ENCODE data around the gene SYNE1. TPM values are rescaled to one million over a fixed set of nuclear protein-coding genes. Genes with fewer than 3 reads are reported as not detected.
A peak's percentile ranks its signal among the peaks of the same experiment; 100 is the strongest.

SYNE1 gene
- total and polyA plus RNA-seq, 8 donors: 79.1 to 201 (median 104) TPM

- Histone ChIP-seq H3K4me3 (no peak overlapping the region), H3K36me3 (peaks cover 0 to 99% of the 10 kb centered on the region in 2 donors), H3K9me3 (no peaks in the 10 kb centered on the region), H3K27me3 (no peaks in the 10 kb centered on the region), H3K4me1 (no peaks in the 10 kb centered on the region), H3K27ac (no peak overlapping the region)
- ATAC-seq: no peak
- intact Hi-C loops (cut with DNase I): no loop called here
- DNase-seq: no peak
- TF ChIP-seq CTCF (IDR thresholded peaks at IDR 0.05): no peak
Measured at GRCh38 chr6:152259234-152259633, 377.9 kb downstream of the SYNE1 start.

GRCh38 chr6:152257581-152257980, 379.6 kb downstream of the SYNE1 start:
- no peak for TF ChIP-seq CTCF (IDR thresholded peaks at IDR 0.05)
- Histone ChIP-seq H3K4me1 (no peaks in the 10 kb centered on the region), H3K36me3 (peaks cover 0 to 86% of the 10 kb centered on the region in 2 donors), H3K4me3 (no peak overlapping the region), H3K27ac (no peak overlapping the region), H3K27me3 (no peaks in the 10 kb centered on the region), H3K9me3 (no peaks in the 10 kb centered on the region)
- DNase-seq (no peak), ATAC-seq (no peak)
- intact Hi-C loops (cut with DNase I): no loop called here

GRCh38 chr6:152250127-152250526, 387.0 kb downstream of the SYNE1 start:
- Histone ChIP-seq H3K27ac (no peak overlapping the region), H3K36me3 (peaks cover 0 to 66% of the 10 kb centered on the region in 2 donors)

GRCh38 chr6:152248980-152249379, 388.2 kb downstream of the SYNE1 start:
- Histone ChIP-seq H3K4me3 (no peak overlapping the region), H3K27me3 (no peaks in the 10 kb centered on the region), H3K27ac (no peak overlapping the region), H3K36me3 (peaks cover 0 to 66% of the 10 kb centered on the region in 2 donors), H3K9me3 (no peaks in the 10 kb centered on the region), H3K4me1 (no peaks in the 10 kb centered on the region)
- TF ChIP-seq CTCF (IDR thresholded peaks at IDR 0.05): no peak
- no peak for ATAC-seq
- intact Hi-C loops (cut with DNase I): no loop called here
- no peak for DNase-seq

More at GRCh38 chr6:152250127-152250526, 387.0 kb downstream of the SYNE1 start:
- DNase-seq (no peak), ATAC-seq (no peak)
- Histone ChIP-seq H3K4me3 (no peak overlapping the region), H3K27me3 (no peaks in the 10 kb centered on the region), H3K9me3 (no peaks in the 10 kb centered on the region), H3K4me1 (no peaks in the 10 kb centered on the region)
- no peak for TF ChIP-seq CTCF (IDR thresholded peaks at IDR 0.05)
- intact Hi-C loops (cut with DNase I): no loop called here

- no peak for DNase-seq
- no peak for TF ChIP-seq CTCF (IDR thresholded peaks at IDR 0.05)
- H3K27ac ChIP-seq: peak overlapping the region in 1 of 2 donors; percentile 63
Measured at GRCh38 chr6:152246554-152247337, 390.4 kb downstream of the SYNE1 start.

More at GRCh38 chr6:152246554-152247337, 390.4 kb downstream of the SYNE1 start:
- intact Hi-C loops (cut with DNase I): no loop called here
- no peak overlapping the region for H3K4me3 ChIP-seq
- no peaks in the 10 kb centered on the region for H3K4me1 ChIP-seq
- H3K9me3 ChIP-seq: no peaks in the 10 kb centered on the region
- H3K36me3 ChIP-seq: peaks cover 0 to 83% of the 10 kb centered on the region in 2 donors
- ATAC-seq: peak; percentile 70
- no peaks in the 10 kb centered on the region for H3K27me3 ChIP-seq

Data from left lung (tissue), 10 donors.